HepG2 (cell line): ENCODE results near the gene CHST11. TPM values are rescaled to one million over a fixed set of nuclear protein-coding genes. Genes with fewer than 3 reads are reported as not detected.

Experiments
- ATAC-seq: fragments of 200-7000 bp; cut with Tn5 transposase; 3 replicates; pipeline ENCODE4 v1.9.1; 2020; ENCODE audit warnings: mild to moderate bottlenecking, moderate library complexity
- BruUV-seq: library from RNA; stranded (reverse); fragments of 400-500 nt; replicated peaks from 2 replicates; lab custom pipeline; 2021; lab: Mats Ljungman, UMichigan
- CTCF ChIA-PET: fragments of 300-600 bp; formaldehyde crosslinking; extraction: SDS; loops from one replicate; lab custom pipeline; 2021; ENCODE audit warnings: low total read pairs, inconsistent platforms, low intra/inter-chr PET ratio; lab: Yijun Ruan, JAX
- POLR2A ChIA-PET: fragments of 350-600 bp; sonication (Branson Sonifier 250); formaldehyde crosslinking; loops from one replicate; lab custom pipeline; 2020; ENCODE audit warnings: antibody characterized with exemption, inconsistent platforms; lab: Yijun Ruan, JAX
- DNase-seq: peaks from one replicate; pipeline ENCODE4 v3.0.0-alpha.2; 2015; ENCODE audit warnings: low spot score
- FAIRE-seq: peaks from 3 replicates; lab custom pipeline; 2011; peaks lifted over from hg19 to GRCh38; lab: Jason Lieb, UNC
- H2AFZ ChIP-seq: one replicate; pipeline ENCODE4 v1.6.1; 2011; ENCODE audit warnings: low read length, inconsistent platforms
- H3K27ac ChIP-seq: fragments of 300-600 bp; 3 replicates; pipeline ENCODE4 v1.8.0; 2011; ENCODE audit warnings: mixed run types, mild to moderate bottlenecking, mixed read lengths, low read length, inconsistent platforms; ENCODE audit not compliant: insufficient read depth; ENCODE audit errors: extremely low read length
- H3K27me3 ChIP-seq, 2 experiments: fragments of 200-600 bp in 1 of 2; 2 replicates in 1 of 2; 3 replicates in 1 of 2; pipeline versions ENCODE4 v1.6.0 to v1.8.0; 2011; ENCODE audit warnings: low read length in 2 of 2, mild to moderate bottlenecking in 2 of 2, moderate library complexity in 2 of 2, inconsistent platforms in 1 of 2; ENCODE audit not compliant: insufficient read depth in 2 of 2, control insufficient read depth in 1 of 2
- H3K36me3 ChIP-seq, 2 experiments: fragments of 200-600 bp in 1 of 2; replicated peaks in 1 of 2; 2 replicates in 1 of 2; 3 replicates in 1 of 2; pipeline versions ENCODE4 v1.5.1 to v1.8.0; 2011; ENCODE audit warnings: low read length in 2 of 2, inconsistent platforms in 1 of 2; ENCODE audit not compliant: insufficient read depth in 2 of 2, control insufficient read depth in 1 of 2
- H3K4me1 ChIP-seq: 2 replicates; pipeline ENCODE4 v1.5.1; 2012; ENCODE audit warnings: low read length, inconsistent platforms; ENCODE audit not compliant: insufficient read depth
- H3K4me2 ChIP-seq: 2 replicates; pipeline ENCODE4 v1.6.0; 2011; ENCODE audit warnings: low read depth, low read length, inconsistent platforms
- H3K4me3 ChIP-seq, 3 experiments: fragments of 200-600 bp in 1 of 3; sonication (generic), shearing (Covaris generic) in 1 of 3; replicated peaks in 1 of 3; 2 replicates each; pipeline ENCODE4 v1.5.1; 2011 to 2016; ENCODE audit warnings: low read length in 3 of 3, inconsistent platforms in 2 of 3, low read depth in 2 of 3, mild to moderate bottlenecking in 2 of 3, control low read depth in 1 of 3, mixed read lengths in 1 of 3; ENCODE audit not compliant: insufficient read depth in 1 of 3
- H3K79me2 ChIP-seq: one replicate; pipeline ENCODE4 v1.6.1; 2011; ENCODE audit warnings: low read length, inconsistent platforms; ENCODE audit not compliant: insufficient read depth
- H3K9ac ChIP-seq: 2 replicates; pipeline ENCODE4 v1.6.0; 2011; ENCODE audit warnings: mild to moderate bottlenecking, low read depth, low read length, inconsistent platforms; ENCODE audit not compliant: insufficient read depth
- H3K9me3 ChIP-seq: 2 replicates; pipeline ENCODE4 v1.5.1; 2012; ENCODE audit warnings: mild to moderate bottlenecking, low read length
- H4K20me1 ChIP-seq: 2 replicates; pipeline ENCODE4 v1.6.0; 2011; ENCODE audit warnings: inconsistent platforms, mild to moderate bottlenecking, low read length, moderate library complexity; ENCODE audit not compliant: insufficient read depth
- ARID3A ChIP-seq: IDR thresholded peaks from 2 replicates; pipeline ENCODE4 v1.6.1; 2012; ENCODE audit warnings: low read depth, low read length, improper control_type of control experiment
- CCAR2 ChIP-seq: fragments of 200-400 bp; formaldehyde crosslinking; optimal IDR thresholded peaks from 2 replicates; pipeline ENCODE3; 2018; ENCODE audit warnings: low read depth, mild to moderate bottlenecking, low read length, moderate library complexity
- FOSL2 ChIP-seq: sonication (generic); formaldehyde crosslinking; IDR thresholded peaks from 2 replicates; pipeline ENCODE4 v1.4.0; 2020; ENCODE audit warnings: missing genetic modification reagents
- PCBP2 ChIP-seq: fragments of 200-400 bp; formaldehyde crosslinking; optimal IDR thresholded peaks from 2 replicates; pipeline ENCODE3; 2018; ENCODE audit warnings: low read length, low read depth; ENCODE audit not compliant: poor library complexity, severe bottlenecking
- TFE3 ChIP-seq: IDR thresholded peaks from 2 replicates; pipeline ENCODE4 v1.6.1; 2016
- ZFP62 ChIP-seq: sonication (generic); formaldehyde crosslinking; IDR thresholded peaks from 2 replicates; pipeline ENCODE4 v1.4.0; 2020; ENCODE audit warnings: missing genetic modification reagents
- ZNF382 ChIP-seq: sonication (generic); formaldehyde crosslinking; IDR thresholded peaks from 2 replicates; pipeline ENCODE4 v1.5.0; 2020; ENCODE audit warnings: missing genetic modification reagents, mild to moderate bottlenecking, borderline replicate concordance
- WGBS: methylation state at CpG from one replicate; pipeline ENCODE4 v1.1.6; 2017; ENCODE audit warnings: low lambda C conversion rate; 5-methylcytosine and 5-hydroxymethylcytosine counted together
- in situ Hi-C: cut with HindIII; loops from 2 replicates; pipeline ENCODE4 v1.10.0; 2017; ENCODE audit warnings: low pct_unique_long_range_greater_than_20kb; ENCODE audit not compliant: extremely low pct_ligation_motif_present
- intact Hi-C: fragments of 100-400 bp; cut with micrococcal nuclease; formaldehyde crosslinking; loops from one replicate; pipeline ENCODE4 v1.10.0; 2022; ENCODE audit not compliant: unreplicated experiment
- polyA plus RNA-seq, 8 experiments: library from polyadenylated mRNA; depleted of rRNA in 3 of 8; stranded (reverse) in 7 of 8; unstranded in 1 of 8; fragments of >200 nt; fragmentation: Illumina TruSeq in 4 of 8; extraction: Trizol in 4 of 8; gene quantifications; 2 replicates each; pipeline versions ENCODE4 v1.2.1 to v1.2.3, GENCODE V29; 2011 to 2016; ENCODE audit warnings: low read depth in 4 of 8, missing spikeins in 1 of 8, mixed read lengths in 1 of 8; ENCODE audit not compliant: insufficient read depth in 1 of 8
- total RNA-seq, 5 experiments: library from RNA; depleted of rRNA; stranded (reverse); fragments of >200 nt; fragmentation: Illumina TruSeq; extraction: Trizol; gene quantifications; 2 replicates each; pipeline ENCODE4 v1.2.3, GENCODE V29; 2016; ENCODE audit warnings: low read depth in 1 of 5

Gene CHST11
- total and polyA plus RNA-seq, 2 of the 13 experiments (the other 11 are each of a cell fraction or from before 2014, with no cell fraction given), result 0.15 TPM; not detected in 1

- TF ChIP-seq ARID3A, result no peak
- TF ChIP-seq PCBP2, result no peak
- no peak for TF ChIP-seq ZNF382 (CRISPR knock-in tag)
Observed at GRCh38 chr12:104603545-104603973, 146.8 kb downstream of the CHST11 start (continued).

- no peak overlapping the region for H2AFZ ChIP-seq
- CTCF ChIA-PET, result no interaction called here
- H3K9ac ChIP-seq, result no peak overlapping the region
- POLR2A ChIA-PET, result no interaction called here
- H3K36me3 ChIP-seq, result no peaks in the 10 kb centered on the region
- in situ Hi-C loops, result no loop called here
- no peaks in the 10 kb centered on the region for H3K4me1 ChIP-seq
- no peak for TF ChIP-seq CCAR2
- peak; percentile 76 for TF ChIP-seq FOSL2
- TF ChIP-seq ZFP62 (CRISPR knock-in tag), result no peak
- TF ChIP-seq TFE3, result no peak
- TF ChIP-seq, all 625 proteins: peak for 1
- DNase-seq (no peak), FAIRE-seq (no peak), ATAC-seq (no peak)
- no TSS peak for BruUV-seq
- no peak overlapping the region for H3K4me3 ChIP-seq
- WGBS, result 21% methylated on average over 7 of the region's 10 CpGs
- H3K27me3 ChIP-seq, result no peaks in the 10 kb centered on the region; a peak in 2 of 5 replicates
- no peak overlapping the region for H3K27ac ChIP-seq
- no peak overlapping the region for H3K4me2 ChIP-seq
- H4K20me1 ChIP-seq, result no peaks in the 10 kb centered on the region
- H3K9me3 ChIP-seq, result no peaks in the 10 kb centered on the region
- intact Hi-C loops, result no loop called here
- H3K79me2 ChIP-seq, result no peaks in the 10 kb centered on the region
Observed at GRCh38 chr12:104604070-104604994, 147.6 kb downstream of the CHST11 start.
